HUES48 (cell line): ENCODE data around the gene MEP1A.
"Not testable (repeated sequence)": the region's sequence is repeated elsewhere in the genome, so short reads cannot be mapped to it uniquely, and the experiment has no call there.

ENCODE experiments used
- H3K27ac ChIP-seq: one replicate; pipeline ENCODE4 v1.7.0; 2013; ENCODE audit warnings: low read depth, low read length, inconsistent platforms
- H3K27me3 ChIP-seq: 2 replicates; pipeline ENCODE4 v1.6.1; 2013; ENCODE audit warnings: mild to moderate bottlenecking, low read length; ENCODE audit not compliant: control insufficient read depth, insufficient read depth
- H3K36me3 ChIP-seq: 2 replicates; pipeline ENCODE4 v1.6.1; 2013; ENCODE audit warnings: low read length; ENCODE audit not compliant: control insufficient read depth, insufficient read depth
- H3K4me1 ChIP-seq: 2 replicates; pipeline ENCODE4 v1.6.1; 2013; ENCODE audit warnings: mild to moderate bottlenecking, low read length; ENCODE audit not compliant: control insufficient read depth, insufficient read depth
- H3K4me3 ChIP-seq: 2 replicates; pipeline ENCODE4 v1.5.1; 2013; ENCODE audit warnings: mild to moderate bottlenecking, low read depth, low read length
- H3K9ac ChIP-seq: 2 replicates; pipeline ENCODE4 v1.6.1; 2013; ENCODE audit warnings: mild to moderate bottlenecking, low read depth, low read length, moderate library complexity
- H3K9me3 ChIP-seq: 2 replicates; pipeline ENCODE4 v1.6.1; 2013; ENCODE audit warnings: low read length; ENCODE audit not compliant: control insufficient read depth, insufficient read depth

The MEP1A gene, protein sequence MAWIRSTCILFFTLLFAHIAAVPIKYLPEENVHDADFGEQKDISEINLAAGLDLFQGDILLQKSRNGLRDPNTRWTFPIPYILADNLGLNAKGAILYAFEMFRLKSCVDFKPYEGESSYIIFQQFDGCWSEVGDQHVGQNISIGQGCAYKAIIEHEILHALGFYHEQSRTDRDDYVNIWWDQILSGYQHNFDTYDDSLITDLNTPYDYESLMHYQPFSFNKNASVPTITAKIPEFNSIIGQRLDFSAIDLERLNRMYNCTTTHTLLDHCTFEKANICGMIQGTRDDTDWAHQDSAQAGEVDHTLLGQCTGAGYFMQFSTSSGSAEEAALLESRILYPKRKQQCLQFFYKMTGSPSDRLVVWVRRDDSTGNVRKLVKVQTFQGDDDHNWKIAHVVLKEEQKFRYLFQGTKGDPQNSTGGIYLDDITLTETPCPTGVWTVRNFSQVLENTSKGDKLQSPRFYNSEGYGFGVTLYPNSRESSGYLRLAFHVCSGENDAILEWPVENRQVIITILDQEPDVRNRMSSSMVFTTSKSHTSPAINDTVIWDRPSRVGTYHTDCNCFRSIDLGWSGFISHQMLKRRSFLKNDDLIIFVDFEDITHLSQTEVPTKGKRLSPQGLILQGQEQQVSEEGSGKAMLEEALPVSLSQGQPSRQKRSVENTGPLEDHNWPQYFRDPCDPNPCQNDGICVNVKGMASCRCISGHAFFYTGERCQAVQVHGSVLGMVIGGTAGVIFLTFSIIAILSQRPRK

DNA sequence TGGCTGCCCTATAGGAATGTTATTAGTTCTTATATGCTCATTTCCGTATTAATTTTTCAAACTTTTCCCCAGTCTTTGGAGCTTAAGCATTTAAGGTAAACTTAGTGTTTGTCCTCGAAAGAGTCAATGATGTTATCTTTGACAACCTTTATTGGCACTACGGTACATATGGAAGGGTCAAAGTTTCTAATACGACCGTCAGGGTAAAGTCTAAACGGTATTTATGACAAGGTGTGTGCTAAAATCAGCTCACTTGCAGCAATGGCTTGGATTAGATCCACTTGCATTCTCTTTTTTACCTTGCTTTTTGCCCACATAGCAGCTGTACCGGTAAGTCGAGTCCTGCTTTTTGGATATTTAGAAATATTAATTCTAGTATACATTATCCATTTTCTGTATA is at the start of gene MEP1A:
Gene MEP1A (plus strand): TSS at position 252 of the 400 bp plus-strand sequence. CDS start 10 bp downstream, at position 262.
- Histone ChIP-seq H3K36me3 (no peaks in the 10 kb centered on the region), H3K4me3 (no peak within 1 kb of the TSS), H3K4me1 (no peaks in the 10 kb centered on the region), H3K9me3 (no peaks in the 10 kb centered on the region), H3K27ac (no peak within 1 kb of the TSS), H3K27me3 (no peaks in the 10 kb centered on the region), H3K9ac (no peak within 1 kb of the TSS)

DNA sequence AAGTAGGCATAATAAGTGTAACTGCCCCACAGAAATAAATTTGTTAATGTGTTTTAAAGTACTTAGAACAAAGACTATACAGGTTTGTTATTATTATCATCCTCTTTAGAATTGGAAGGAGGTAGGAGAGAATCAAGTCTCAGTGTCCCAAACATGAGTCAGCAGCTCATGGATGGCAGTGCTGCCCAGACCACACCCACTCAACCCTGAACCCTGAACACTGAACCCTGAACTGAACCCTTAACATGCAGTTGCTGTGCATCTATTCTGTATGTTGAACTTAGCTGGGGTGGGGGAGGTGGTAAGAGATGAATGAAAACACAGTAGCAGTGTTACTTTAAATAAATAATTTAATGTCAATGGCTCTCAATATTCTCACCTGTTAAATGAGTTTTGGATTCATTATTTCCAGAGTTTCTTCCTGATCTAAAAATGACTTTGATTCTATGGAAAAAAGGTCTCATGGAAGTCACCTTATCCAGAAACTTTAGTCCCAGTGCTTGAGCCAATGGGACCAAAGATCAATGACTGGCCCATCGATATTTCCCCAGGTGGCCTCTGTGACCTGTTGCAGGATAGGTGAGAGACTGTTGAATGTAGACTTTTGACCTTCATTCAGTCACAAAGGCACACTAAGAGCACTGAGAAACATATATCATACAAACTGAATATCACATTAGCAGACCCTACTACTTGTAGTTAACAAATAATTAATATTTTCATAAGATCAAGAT is 49.6 kb upstream of the MEP1A start:
- no peak overlapping the region for H3K9ac ChIP-seq
- H3K9me3 ChIP-seq = no peaks in the 10 kb centered on the region
- H3K27me3 ChIP-seq = no peaks in the 10 kb centered on the region
- H3K4me1 ChIP-seq = peaks cover 23% of the 10 kb centered on the region
- no peak overlapping the region for H3K27ac ChIP-seq
- no peak overlapping the region for H3K4me3 ChIP-seq
- no peaks in the 10 kb centered on the region for H3K36me3 ChIP-seq

DNA sequence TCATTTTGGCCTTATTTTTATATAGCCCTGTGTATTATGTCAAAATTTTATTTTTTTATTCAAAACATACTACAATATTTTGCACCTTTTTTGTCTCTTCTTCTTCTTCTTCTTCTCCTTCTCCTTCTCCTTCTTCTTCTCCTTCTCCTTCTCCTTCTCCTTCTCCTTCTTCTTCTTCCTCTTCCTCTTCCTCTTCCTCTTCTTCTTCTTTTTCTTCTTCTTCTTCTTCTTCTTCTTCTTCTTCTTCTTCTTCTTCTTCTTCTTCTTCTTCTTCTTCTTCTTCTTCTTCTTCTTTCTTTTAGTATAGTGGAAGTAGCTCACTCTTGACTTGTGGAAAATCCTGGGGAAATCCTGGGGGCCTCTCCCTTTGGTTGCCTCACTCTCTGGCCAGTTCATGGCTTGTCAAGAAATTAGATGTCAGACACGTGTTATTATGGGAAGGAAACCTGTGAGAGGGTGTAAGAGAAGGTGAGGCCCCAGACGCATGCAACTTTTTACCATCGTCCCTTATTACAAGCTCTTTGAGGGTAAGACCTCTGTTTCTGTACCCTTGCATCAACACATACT is 48.9 kb upstream of the MEP1A start:
- H3K9me3 ChIP-seq, H3K27ac ChIP-seq, H3K27me3 ChIP-seq, H3K9ac ChIP-seq, H3K4me3 ChIP-seq, H3K36me3 ChIP-seq: not testable (repeated sequence)
- peaks cover 29% of the 10 kb centered on the region for H3K4me1 ChIP-seq

DNA sequence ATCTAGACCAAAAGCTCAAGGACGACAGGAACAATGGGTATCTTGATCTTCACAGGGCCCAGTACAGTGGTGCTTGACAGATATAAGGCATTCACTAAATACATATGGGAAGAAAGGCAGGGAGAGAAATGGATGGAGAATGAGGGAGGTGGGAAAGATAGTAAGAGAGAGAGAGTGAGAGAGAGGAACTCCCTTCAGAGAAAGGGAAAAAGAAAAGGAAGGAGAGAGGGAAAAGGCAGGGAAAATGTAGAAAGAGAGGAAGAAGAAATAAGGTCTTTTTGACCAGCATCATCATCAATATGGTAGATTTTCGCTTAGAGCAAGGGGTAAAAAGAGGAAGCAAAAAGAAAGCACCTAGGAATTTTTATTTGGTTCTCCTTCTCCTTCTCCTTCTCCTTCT is 47.2 kb upstream of the MEP1A start:
- Histone ChIP-seq H3K27ac (no peak overlapping the region), H3K4me1 (peaks cover 21% of the 10 kb centered on the region), H3K9me3 (no peaks in the 10 kb centered on the region), H3K27me3 (no peaks in the 10 kb centered on the region), H3K9ac (no peak overlapping the region), H3K36me3 (no peaks in the 10 kb centered on the region), H3K4me3 (no peak overlapping the region)

DNA sequence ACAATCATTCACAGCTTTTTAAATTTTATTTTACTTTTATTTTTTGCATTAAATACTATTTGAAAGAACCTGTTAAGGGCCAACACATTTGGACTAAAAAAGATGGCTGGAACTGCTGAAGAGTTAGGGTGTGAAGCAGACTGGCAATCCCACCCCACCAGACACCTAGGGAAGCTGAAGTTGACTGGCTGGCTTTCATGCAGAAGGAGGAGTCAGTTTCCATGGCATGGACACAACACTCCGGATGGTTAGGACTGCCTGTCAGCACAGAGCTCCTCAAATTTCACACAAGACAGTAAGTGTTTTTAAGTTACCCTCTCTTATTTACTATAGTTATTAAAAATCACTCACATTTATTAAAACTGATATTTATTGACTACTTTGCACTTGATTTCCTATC is 46.5 kb upstream of the MEP1A start, which contains the start of gene ANKRD66:
Gene ANKRD66 (plus strand): TSS at position 238 of the 400 bp plus-strand sequence. CDS start 5,016 bp downstream, outside the sequence.
- H3K4me3 ChIP-seq = no peak within 1 kb of the TSS
- H3K9ac ChIP-seq = no peak within 1 kb of the TSS
- H3K27me3 ChIP-seq = no peaks in the 10 kb centered on the region
- H3K4me1 ChIP-seq = peaks cover 17% of the 10 kb centered on the region
- no peak within 1 kb of the TSS for H3K27ac ChIP-seq
- no peaks in the 10 kb centered on the region for H3K9me3 ChIP-seq
- H3K36me3 ChIP-seq = no peaks in the 10 kb centered on the region

DNA sequence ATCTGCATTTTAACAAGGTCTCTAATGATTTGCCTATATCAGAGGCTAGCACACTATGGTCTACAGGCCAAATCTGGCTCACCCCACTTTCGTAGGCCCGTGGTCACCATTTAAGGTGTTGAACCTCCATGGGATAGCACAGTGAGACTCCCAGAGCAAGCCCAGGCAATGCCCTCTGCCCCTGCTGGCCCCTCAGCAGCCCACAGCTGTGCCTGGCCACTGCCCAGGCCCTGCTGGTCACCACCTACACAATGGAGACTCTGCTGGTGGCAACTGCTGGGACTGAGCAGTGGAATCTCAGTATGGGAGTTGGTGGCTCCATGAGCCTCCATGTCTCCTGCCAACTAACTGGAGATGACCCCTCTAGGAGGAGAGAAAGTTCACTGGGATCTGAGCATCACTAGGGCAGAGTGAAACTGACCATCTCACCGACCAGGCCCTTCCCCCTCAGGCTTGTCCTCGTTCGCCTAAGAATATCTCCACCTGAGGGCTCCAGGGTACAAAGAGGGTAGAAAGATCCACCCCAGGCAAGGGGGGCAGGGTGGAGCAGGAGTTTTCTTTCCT is 44.2 kb upstream of the MEP1A start:
- Histone ChIP-seq H3K9me3 (no peaks in the 10 kb centered on the region), H3K4me3 (no peak overlapping the region), H3K27ac (no peak overlapping the region)

DNA sequence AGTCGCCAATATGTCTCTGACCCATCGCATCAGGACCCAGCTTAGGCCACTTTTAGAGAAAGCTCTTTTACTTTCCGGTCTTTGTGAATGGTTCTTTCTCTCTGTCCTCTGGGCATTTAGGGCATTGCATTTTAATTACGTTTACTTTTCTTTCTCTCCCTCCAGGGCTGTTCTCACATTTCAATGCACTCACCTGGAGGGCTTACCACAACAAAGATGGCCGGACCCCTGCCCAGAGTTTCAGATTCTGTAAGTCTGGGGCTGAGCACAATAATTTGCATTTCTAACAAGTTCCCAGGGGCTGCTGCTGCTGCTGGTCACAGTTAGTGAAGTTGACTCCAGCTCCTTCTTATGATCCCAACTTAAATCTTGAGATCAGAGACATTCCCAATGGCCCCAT is 43.5 kb upstream of the MEP1A start:
- Histone ChIP-seq H3K36me3 (no peaks in the 10 kb centered on the region), H3K4me3 (no peak overlapping the region), H3K9ac (no peak overlapping the region), H3K4me1 (peaks cover 17% of the 10 kb centered on the region), H3K9me3 (no peaks in the 10 kb centered on the region), H3K27me3 (no peaks in the 10 kb centered on the region), H3K27ac (peak overlapping the region; percentile 87)

More for the DNA sequence above, 44.2 kb upstream of the MEP1A start:
- no peak overlapping the region for H3K9ac ChIP-seq
- peaks cover 17% of the 10 kb centered on the region for H3K4me1 ChIP-seq
- H3K36me3 ChIP-seq = no peaks in the 10 kb centered on the region
- no peaks in the 10 kb centered on the region for H3K27me3 ChIP-seq

DNA sequence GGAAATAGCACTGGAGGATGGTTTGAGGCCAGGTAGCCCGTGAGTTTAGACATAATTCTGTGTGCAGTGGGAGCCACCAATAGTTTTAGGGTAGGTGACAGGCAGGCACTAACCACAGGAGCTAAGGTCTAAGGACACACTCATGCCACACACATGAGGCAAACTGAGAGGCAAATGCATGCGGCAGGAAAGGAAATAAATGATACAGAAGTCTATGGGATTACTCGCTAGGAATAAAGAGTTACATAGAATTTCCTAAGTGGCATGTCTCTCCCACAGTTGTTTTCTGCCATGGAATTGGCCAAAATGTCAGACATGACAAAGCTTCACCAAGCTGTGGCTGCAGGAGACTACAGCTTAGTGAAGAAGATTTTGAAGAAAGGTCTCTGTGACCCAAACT is 41.5 kb upstream of the MEP1A start:
- no peaks in the 10 kb centered on the region for H3K36me3 ChIP-seq
- no peak overlapping the region for H3K27ac ChIP-seq
- no peaks in the 10 kb centered on the region for H3K9me3 ChIP-seq
- H3K4me1 ChIP-seq = peaks cover 18% of the 10 kb centered on the region
- H3K4me3 ChIP-seq = no peak overlapping the region
- no peaks in the 10 kb centered on the region for H3K27me3 ChIP-seq
- H3K9ac ChIP-seq = no peak overlapping the region

DNA sequence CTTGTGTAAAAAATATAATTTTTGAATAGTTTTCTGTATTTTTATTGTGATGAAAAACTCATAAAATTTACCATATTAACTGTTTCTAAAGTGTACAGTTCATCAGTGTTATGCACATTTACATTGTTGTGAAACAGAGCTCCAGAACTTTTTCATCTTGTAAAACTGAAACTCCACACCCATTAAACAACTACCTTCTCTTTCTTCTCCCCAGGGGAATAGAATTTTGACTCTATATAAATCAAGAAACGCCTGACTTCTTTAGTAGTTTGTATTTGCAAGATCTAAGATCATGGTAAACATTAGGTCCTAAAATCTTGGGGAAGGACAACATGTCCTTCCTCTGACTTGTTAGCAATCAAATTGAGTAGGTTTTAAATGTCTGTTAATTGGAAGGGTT is 37.3 kb upstream of the MEP1A start:
- Histone ChIP-seq H3K36me3 (no peaks in the 10 kb centered on the region), H3K4me1 (peaks cover 9% of the 10 kb centered on the region), H3K27me3 (no peaks in the 10 kb centered on the region), H3K4me3 (no peak overlapping the region), H3K9me3 (no peaks in the 10 kb centered on the region), H3K9ac (no peak overlapping the region), H3K27ac (no peak overlapping the region)

DNA sequence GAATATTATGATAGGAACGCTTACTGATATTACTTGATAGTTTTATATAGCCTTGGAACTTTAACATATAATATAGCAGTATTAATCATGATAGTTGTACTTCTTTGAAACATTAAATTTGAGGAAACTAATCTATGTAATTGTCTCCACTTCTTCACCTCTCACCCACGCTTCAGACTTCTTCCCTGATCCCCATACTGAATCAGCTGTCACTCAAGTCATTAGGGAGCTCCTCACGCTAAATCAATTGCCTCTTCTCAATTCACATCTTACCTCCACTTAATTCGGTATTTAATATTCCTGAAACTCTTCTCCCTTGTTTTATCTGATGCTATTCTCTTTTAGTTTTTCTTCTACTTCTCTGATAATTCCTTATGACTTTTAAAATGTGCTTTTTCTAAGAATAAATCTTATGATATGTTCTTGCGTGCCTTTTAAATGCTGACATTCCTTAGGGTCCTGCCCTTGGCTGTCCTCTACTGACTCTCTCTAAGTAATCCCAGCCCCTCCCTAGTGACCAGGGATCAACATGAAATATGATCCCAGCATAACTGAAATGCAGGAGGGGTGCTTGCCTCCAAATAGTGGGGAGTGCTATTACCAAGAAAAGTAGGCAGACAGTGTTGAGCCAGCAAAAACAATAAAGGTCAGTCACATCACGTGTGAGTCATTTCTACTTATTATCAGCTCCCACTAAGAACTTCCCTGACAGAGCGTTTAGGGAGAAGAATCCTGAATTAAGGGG is 36.5 kb upstream of the MEP1A start:
- no peaks in the 10 kb centered on the region for H3K27me3 ChIP-seq
- no peaks in the 10 kb centered on the region for H3K36me3 ChIP-seq
- H3K9ac ChIP-seq = no peak overlapping the region
- no peaks in the 10 kb centered on the region for H3K9me3 ChIP-seq
- H3K4me3 ChIP-seq = no peak overlapping the region
- peaks cover 9% of the 10 kb centered on the region for H3K4me1 ChIP-seq
- H3K27ac ChIP-seq = no peak overlapping the region
